A673 (cell line): Measurements from ENCODE around the gene ZNF565.

Experiments used
- EZH2 ChIP-seq: fragments of 200-600 bp; sonication (generic); IDR thresholded peaks from 2 replicates; pipeline ENCODE4 v1.6.1; 2017; ENCODE audit warnings: borderline replicate concordance, low read depth, mild to moderate bottlenecking, mixed read lengths, antibody characterized with exemption, low read length; ENCODE audit not compliant: poor library complexity, severe bottlenecking
- TF ChIP-seq, protein P1 (sequence below): fragments of 300-800, 200-600 bp; sonication (generic); conservative IDR thresholded peaks from 2 replicates; pipeline ENCODE4 v1.5.1; 2017; ENCODE audit warnings: low read depth, mild to moderate bottlenecking, antibody characterized with exemption, low read length, moderate library complexity, mixed read lengths

DNA sequence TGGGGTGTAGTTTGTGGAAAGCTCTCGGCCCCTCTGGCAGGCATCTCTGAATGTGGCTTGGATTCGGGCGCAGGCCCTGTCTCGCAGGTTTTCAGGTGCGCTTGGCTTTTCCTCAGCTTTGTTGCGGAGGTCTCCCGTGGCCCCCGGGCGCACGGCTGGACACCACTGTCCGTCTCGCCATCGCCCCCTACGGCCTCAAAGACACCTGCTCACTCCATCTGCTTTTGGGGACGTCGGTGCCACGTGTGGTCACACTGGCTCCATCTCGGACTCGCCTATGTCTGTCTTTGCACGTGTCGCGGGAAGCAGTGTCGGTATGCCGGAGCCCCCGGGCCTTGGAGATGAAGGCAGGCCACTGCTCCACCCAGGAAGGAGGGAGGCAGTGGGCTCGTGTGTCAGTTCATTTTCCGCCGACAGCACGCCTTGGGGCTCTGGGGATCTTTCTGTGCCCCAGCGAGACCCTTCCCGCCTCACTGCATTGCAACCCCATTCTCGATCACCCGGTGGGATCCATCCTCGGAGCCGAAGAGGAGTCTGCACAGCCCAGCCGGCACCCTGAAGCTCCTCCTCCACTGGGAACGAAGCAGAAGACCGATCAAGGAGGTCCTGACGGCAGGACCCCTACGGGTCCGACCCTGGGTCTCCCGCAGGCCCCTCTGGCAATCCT lies 42.5 kb upstream of the ZNF565 start:
- TF ChIP-seq, protein P1, sequence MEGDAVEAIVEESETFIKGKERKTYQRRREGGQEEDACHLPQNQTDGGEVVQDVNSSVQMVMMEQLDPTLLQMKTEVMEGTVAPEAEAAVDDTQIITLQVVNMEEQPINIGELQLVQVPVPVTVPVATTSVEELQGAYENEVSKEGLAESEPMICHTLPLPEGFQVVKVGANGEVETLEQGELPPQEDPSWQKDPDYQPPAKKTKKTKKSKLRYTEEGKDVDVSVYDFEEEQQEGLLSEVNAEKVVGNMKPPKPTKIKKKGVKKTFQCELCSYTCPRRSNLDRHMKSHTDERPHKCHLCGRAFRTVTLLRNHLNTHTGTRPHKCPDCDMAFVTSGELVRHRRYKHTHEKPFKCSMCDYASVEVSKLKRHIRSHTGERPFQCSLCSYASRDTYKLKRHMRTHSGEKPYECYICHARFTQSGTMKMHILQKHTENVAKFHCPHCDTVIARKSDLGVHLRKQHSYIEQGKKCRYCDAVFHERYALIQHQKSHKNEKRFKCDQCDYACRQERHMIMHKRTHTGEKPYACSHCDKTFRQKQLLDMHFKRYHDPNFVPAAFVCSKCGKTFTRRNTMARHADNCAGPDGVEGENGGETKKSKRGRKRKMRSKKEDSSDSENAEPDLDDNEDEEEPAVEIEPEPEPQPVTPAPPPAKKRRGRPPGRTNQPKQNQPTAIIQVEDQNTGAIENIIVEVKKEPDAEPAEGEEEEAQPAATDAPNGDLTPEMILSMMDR, result peak; percentile 20; the same call in 1 of the 2 replicates
- TF ChIP-seq EZH2, result no peak
